ENCODE results near the gene HOXC11.

GRCh38 chr12:53948650-53949593, 24.0 kb upstream of the HOXC11 start:
- TF ChIP-seq CTCF (IDR thresholded peaks at IDR 0.05) (no peak), POLR2A (IDR thresholded peaks at IDR 0.05) (no peak)

All from prostate gland (tissue), 2 donors.